ENCODE results near the gene MAD1L1. TPM values are rescaled to one million over a fixed set of nuclear protein-coding genes. Genes with fewer than 3 reads are reported as not detected.
A peak's percentile ranks its signal among the peaks of the same experiment; 100 is the strongest.

Gene MAD1L1
- polyA plus RNA-seq, 3 donors from 2014 or later: 85.0 to 166 (median 97.0) TPM

DNA sequence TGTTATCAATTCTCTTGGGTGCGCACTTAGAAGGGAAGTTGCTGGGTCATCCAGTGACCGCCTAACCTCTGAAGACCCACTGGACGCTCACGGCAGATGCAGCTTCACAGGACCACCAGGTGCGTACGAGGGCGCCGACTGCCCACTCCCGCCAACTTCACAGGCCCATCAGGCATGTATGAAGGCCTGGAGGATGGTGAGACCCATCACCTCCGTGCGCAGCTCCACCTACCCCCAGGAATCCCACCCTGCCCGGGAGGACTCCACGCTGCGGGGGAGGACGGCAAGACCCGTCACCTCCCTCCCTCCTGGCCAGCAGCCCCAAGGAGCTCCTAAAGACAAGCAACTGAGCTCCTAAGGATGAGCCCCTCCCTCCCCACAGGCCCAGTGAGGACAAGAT is 146.9 kb downstream of the MAD1L1 start:
- Mint-ChIP-seq H3K9me3 (no peaks in the 10 kb centered on the region), H3K4me3 (peak overlapping the region in 1 of 5 donors; percentile 80), H3K27me3 (ENCODE audit: low read depth in 3 of 3) (peaks cover 9 to 20% (median 13%) of the 10 kb centered on the region in 3 donors), H3K27ac (peak overlapping the region in 2 of 6 donors; percentile 22 to 94), H3K36me3 (peaks cover 0 to 20% (median 19%) of the 10 kb centered on the region in 3 donors), H3K4me1 (peaks cover 29 to 36% of the 10 kb centered on the region in 2 donors)
- no peak for DNase-seq

DNA sequence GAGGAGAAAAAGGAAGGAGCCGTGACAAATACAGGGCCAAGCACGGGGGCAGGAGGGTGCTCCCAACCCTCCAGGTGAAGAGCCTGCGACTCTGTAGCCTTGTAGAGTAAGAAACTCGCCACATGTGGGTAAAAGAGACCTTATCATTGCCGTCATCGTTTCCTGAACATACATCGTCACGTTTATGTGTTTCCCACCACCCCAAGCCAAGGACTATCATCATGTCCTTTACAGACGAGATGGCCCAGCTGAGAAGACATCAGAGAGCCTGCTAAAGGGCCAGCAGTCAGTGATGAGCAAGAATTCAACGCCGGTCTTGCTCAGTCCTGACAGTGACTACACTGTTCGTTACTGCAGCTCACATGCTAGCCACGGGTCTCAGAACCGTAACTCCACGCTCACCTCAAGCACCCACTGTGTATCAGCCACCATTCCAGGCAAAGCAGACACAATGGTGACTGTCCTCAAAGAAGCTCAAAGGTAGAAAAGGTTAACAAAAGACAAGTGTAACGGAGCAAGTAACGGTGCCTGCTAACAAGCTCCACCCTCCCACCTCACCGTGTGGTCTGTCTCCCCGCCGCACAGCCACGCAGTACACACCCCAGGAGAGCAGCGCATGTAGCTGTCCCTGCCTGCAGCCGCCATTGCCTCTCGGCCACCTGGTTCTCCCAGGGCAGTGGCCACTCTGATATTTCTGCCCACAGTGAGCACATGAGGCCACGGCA is 147.8 kb downstream of the MAD1L1 start:
- Mint-ChIP-seq H3K4me3 (peak overlapping the region; percentile 33 to 86 (median 65)), H3K4me1 (peaks cover 29 to 36% of the 10 kb centered on the region in 2 donors), H3K9me3 (no peaks in the 10 kb centered on the region), H3K27me3 (ENCODE audit: low read depth in 3 of 3) (peaks cover 9 to 20% (median 13%) of the 10 kb centered on the region in 3 donors), H3K36me3 (peaks cover 0 to 20% (median 18%) of the 10 kb centered on the region in 3 donors), H3K27ac (peak overlapping the region in 5 of 6 donors; percentile 86 to 94 (median 89))
- DNase-seq: peak; percentile 64 to 68 (median 67)

GRCh38 chr7:2084331-2084730 is 148.4 kb downstream of the MAD1L1 start:
- peak overlapping the region; percentile 33 to 86 (median 64) for H3K4me3 Mint-ChIP-seq
- peak overlapping the region in 5 of 6 donors; percentile 28 to 94 (median 89) for H3K27ac Mint-ChIP-seq
- H3K9me3 Mint-ChIP-seq: no peaks in the 10 kb centered on the region

DNA sequence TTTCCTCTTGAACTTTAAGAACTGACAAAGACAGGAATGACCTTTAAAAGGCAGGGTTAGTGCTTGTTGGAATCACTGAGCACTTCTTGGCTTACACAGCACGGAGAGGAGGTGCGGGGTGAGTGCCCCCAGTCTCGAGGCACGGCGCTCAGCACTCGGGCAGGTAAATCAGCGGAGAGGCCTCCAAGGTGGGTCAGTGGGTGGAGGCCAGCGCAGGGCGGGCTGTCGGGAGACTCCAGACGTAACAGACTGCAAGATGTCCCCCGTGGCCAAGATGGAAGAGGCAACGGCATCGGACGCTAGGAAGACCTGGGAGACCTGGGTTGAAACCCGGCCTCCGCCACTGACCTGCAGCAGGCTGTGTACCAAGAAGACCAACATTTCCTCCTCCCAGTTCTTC is 149.4 kb downstream of the MAD1L1 start:
- peaks cover 0 to 14% (median 12%) of the 10 kb centered on the region in 3 donors for H3K36me3 Mint-ChIP-seq
- peak overlapping the region in 2 of 6 donors; percentile 37 to 45 for H3K27ac Mint-ChIP-seq
- DNase-seq: no peak
- peaks cover 9 to 23% (median 13%) of the 10 kb centered on the region in 3 donors for H3K27me3 Mint-ChIP-seq (ENCODE audit: low read depth in 3 of 3)
- no peaks in the 10 kb centered on the region for H3K9me3 Mint-ChIP-seq
- H3K4me1 Mint-ChIP-seq: peaks cover 35 to 36% of the 10 kb centered on the region in 2 donors
- peak overlapping the region in 4 of 5 donors; percentile 21 to 75 (median 36) for H3K4me3 Mint-ChIP-seq

More at GRCh38 chr7:2084331-2084730, 148.4 kb downstream of the MAD1L1 start:
- Mint-ChIP-seq H3K36me3 (peaks cover 0 to 15% (median 14%) of the 10 kb centered on the region in 3 donors), H3K4me1 (peaks cover 35 to 36% of the 10 kb centered on the region in 2 donors), H3K27me3 (ENCODE audit: low read depth in 3 of 3) (peaks cover 9 to 23% (median 13%) of the 10 kb centered on the region in 3 donors)
- peak in 2 of 3 donors; percentile 57 to 63 for DNase-seq

GRCh38 chr7:2082139-2082998 is 150.4 kb downstream of the MAD1L1 start:
- no peak for DNase-seq
- Mint-ChIP-seq H3K27me3 (ENCODE audit: low read depth in 3 of 3) (peaks cover 9 to 23% (median 13%) of the 10 kb centered on the region in 3 donors), H3K36me3 (peaks cover 0 to 17% (median 12%) of the 10 kb centered on the region in 3 donors), H3K9me3 (no peaks in the 10 kb centered on the region), H3K4me1 (peaks cover 32 to 35% of the 10 kb centered on the region in 2 donors), H3K27ac (peak overlapping the region in 2 of 6 donors; percentile 21 to 28), H3K4me3 (no peak overlapping the region)

GRCh38 chr7:2081526-2082135 is 151.1 kb downstream of the MAD1L1 start:
- Mint-ChIP-seq H3K9me3 (no peaks in the 10 kb centered on the region), H3K4me1 (peaks cover 32 to 35% of the 10 kb centered on the region in 2 donors), H3K27me3 (ENCODE audit: low read depth in 3 of 3) (peaks cover 9 to 21% (median 13%) of the 10 kb centered on the region in 3 donors), H3K4me3 (no peak overlapping the region), H3K27ac (peak overlapping the region in 2 of 6 donors; percentile 15 to 28), H3K36me3 (peaks cover 0 to 19% (median 12%) of the 10 kb centered on the region in 3 donors)
- no peak for DNase-seq

GRCh38 chr7:2080477-2080876 is 152.3 kb downstream of the MAD1L1 start:
- H3K4me3 Mint-ChIP-seq: no peak overlapping the region
- H3K27me3 Mint-ChIP-seq (ENCODE audit: low read depth in 3 of 3): peaks cover 9 to 17% (median 10%) of the 10 kb centered on the region in 3 donors
- peaks cover 0 to 25% (median 16%) of the 10 kb centered on the region in 3 donors for H3K36me3 Mint-ChIP-seq
- peaks cover 29 to 36% of the 10 kb centered on the region in 2 donors for H3K4me1 Mint-ChIP-seq
- DNase-seq: no peak
- H3K9me3 Mint-ChIP-seq: no peaks in the 10 kb centered on the region
- H3K27ac Mint-ChIP-seq: no peak overlapping the region

- no peaks in the 10 kb centered on the region for H3K9me3 Mint-ChIP-seq
- peaks cover 25 to 32% of the 10 kb centered on the region in 2 donors for H3K4me1 Mint-ChIP-seq
- no peak overlapping the region for H3K27ac Mint-ChIP-seq
- no peak for DNase-seq
- H3K4me3 Mint-ChIP-seq: no peak overlapping the region
- H3K36me3 Mint-ChIP-seq: peaks cover 0 to 25% (median 17%) of the 10 kb centered on the region in 3 donors
- H3K27me3 Mint-ChIP-seq (ENCODE audit: low read depth in 3 of 3): peaks cover 8 to 14% (median 9%) of the 10 kb centered on the region in 3 donors
Measured at GRCh38 chr7:2080060-2080387, 152.7 kb downstream of the MAD1L1 start.

DNA sequence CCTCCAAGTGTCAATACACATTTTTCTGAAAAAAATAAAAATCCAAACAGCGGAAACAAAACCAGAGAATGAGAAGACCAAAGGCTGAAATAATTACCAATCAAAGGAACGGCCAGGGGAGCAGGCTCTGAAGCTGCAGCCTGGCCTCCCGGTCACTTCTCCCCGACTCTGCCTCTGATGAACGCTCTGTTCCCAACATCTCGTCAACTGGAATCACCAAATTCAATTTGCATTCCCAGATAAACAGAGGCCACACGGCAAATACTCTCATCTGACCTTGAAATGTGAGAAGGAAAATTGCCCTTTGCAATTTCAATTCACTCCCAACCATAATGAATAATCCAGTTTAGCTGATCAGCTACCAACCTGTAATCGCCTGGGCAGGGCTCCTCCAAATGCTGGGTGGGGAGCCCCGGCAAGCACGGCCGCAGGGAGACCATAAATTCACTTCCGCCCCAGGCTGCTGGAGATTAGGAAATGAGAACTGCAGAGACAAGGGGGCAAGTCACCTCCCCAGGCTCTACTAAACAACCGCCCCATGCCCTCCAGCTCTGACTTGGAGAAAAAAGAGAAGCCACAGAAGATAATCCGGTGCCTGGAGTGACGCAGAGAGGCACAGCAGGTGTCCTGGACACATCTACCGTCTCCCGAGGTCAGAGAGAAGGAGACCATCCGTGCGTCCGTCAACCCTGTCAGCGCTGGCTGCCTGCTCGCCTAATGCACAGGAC is 153.2 kb downstream of the MAD1L1 start:
- DNase-seq: no peak
- Mint-ChIP-seq H3K27ac (peak overlapping the region in 1 of 6 donors; percentile 13), H3K4me1 (peaks cover 19 to 27% of the 10 kb centered on the region in 2 donors), H3K9me3 (no peaks in the 10 kb centered on the region), H3K27me3 (ENCODE audit: low read depth in 3 of 3) (peaks cover 6 to 11% (median 9%) of the 10 kb centered on the region in 3 donors), H3K36me3 (peaks cover 0 to 25% (median 14%) of the 10 kb centered on the region in 3 donors), H3K4me3 (no peak overlapping the region)

DNA sequence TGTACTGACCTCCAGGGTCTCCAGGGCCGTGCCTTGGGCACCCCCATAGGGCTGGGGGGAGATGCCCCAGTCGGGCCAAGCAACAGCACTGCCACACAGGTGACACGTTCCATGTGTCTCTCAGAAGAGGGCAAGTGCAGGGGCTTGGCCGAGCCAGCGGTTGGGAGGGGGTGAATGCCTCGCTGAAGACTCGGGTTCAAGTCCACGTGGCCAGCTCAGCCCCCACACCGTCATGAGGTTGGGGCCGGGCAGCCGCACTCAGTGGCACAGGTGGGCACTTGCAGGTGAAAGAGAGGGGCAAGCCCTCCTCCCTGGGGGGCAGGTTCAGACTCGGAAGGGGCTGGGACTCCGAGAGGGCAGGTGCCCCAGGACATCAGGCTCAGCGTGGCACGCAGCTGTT is 153.8 kb downstream of the MAD1L1 start:
- H3K36me3 Mint-ChIP-seq: peaks cover 0 to 26% (median 14%) of the 10 kb centered on the region in 3 donors
- no peak for DNase-seq
- H3K4me3 Mint-ChIP-seq: no peak overlapping the region
- H3K9me3 Mint-ChIP-seq: no peaks in the 10 kb centered on the region
- H3K27ac Mint-ChIP-seq: no peak overlapping the region
- H3K4me1 Mint-ChIP-seq: peaks cover 15 to 26% of the 10 kb centered on the region in 2 donors
- H3K27me3 Mint-ChIP-seq (ENCODE audit: low read depth in 3 of 3): peaks cover 3 to 8% (median 6%) of the 10 kb centered on the region in 3 donors

DNA sequence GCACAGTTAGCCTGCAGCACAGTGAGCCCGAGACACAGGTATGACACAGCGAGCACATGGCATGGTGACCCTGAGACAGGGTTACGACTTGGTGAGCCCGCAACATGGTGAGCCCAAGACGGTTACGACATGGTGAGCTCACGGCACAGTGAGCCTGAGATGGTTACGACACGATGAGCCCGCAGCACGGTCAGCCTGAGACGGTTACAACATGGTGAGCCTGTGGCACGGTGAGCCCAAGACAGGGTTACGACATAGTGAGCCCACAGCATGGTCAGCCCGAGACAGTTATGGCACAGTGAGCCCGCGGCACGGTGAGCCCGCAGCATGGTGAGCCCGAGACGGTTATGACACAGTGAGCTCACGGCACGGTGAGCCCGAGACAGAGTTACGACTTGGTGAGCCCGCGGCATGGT is 156.1 kb downstream of the MAD1L1 start:
- H3K27me3 Mint-ChIP-seq (ENCODE audit: low read depth in 3 of 3): peaks cover 0 to 6% (median 2%) of the 10 kb centered on the region in 3 donors
- H3K27ac Mint-ChIP-seq: no peak overlapping the region
- no peaks in the 10 kb centered on the region for H3K9me3 Mint-ChIP-seq
- H3K4me1 Mint-ChIP-seq: peaks cover 5 to 22% of the 10 kb centered on the region in 2 donors
- H3K4me3 Mint-ChIP-seq: peak overlapping the region in 1 of 5 donors; percentile 20
- no peak for DNase-seq
- H3K36me3 Mint-ChIP-seq: peaks cover 0 to 20% (median 6%) of the 10 kb centered on the region in 3 donors

DNA sequence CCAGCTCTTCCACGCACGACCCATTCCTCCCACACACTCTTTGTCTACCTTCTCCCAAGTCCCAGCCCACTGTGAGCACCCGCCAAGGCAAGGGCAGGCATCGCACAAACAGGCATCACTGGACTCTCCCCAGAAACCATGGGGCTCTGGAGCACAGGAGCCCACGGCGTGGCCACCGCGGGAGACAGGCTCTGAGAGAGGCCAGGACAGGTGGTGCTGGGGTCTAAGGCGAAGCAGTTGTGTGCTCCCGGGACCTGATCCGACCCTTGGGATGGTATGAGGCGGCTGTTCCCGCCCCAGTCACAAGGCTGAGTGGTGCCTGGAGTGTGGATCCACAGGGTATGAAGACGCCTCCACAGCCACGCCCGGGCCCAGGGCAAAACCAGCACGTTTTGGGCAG is 156.9 kb downstream of the MAD1L1 start:
- peaks cover 0 to 20% (median 5%) of the 10 kb centered on the region in 3 donors for H3K36me3 Mint-ChIP-seq
- no peak for DNase-seq
- H3K4me3 Mint-ChIP-seq: no peak overlapping the region
- no peaks in the 10 kb centered on the region for H3K9me3 Mint-ChIP-seq
- peaks cover 0 to 6% (median 2%) of the 10 kb centered on the region in 3 donors for H3K27me3 Mint-ChIP-seq (ENCODE audit: low read depth in 3 of 3)
- H3K27ac Mint-ChIP-seq: no peak overlapping the region
- H3K4me1 Mint-ChIP-seq: peaks cover 5 to 22% of the 10 kb centered on the region in 2 donors
